ENCODE data around the gene ADAP2. TPM values are rescaled to one million over a fixed set of nuclear protein-coding genes. Genes with fewer than 3 reads are reported as not detected.

The ADAP2 gene
- total and polyA plus RNA-seq, 5 experiments from 2014 or later, result 0.11 to 3.6 (median 2.1) TPM; not detected in 1

DNA sequence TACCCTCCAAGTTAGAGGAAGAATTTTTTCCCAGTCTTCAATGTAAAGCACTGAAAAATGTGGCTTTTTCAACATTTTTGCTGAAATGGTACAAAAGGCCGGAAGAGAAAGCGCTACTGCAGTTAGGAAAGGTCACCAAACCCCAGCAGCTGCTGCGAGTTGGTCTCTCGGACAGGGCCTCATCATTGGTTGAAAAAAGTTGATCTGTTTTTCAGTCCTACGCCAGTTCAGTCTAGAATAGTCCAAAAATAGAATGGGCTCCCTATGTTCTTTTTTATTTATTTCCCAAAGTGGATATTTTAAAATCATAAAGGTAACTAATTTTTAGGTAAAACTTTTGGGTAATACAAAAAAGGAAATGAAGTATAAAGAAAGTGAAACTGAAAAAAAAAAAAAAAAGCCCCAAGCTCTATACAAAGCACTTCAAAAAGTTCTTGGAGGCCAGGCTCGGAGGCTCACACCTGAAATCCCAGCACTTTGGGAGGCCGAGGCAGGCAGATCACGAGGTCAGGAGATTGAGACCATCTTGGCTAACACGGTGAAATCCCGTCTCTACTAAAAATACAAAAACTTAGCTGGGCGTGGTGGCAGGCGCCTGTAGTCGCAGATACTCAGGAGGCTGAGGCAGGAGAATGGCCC is 17.4 kb downstream of the ADAP2 start:
- no peak overlapping the region for H3K4me3 Mint-ChIP-seq

DNA sequence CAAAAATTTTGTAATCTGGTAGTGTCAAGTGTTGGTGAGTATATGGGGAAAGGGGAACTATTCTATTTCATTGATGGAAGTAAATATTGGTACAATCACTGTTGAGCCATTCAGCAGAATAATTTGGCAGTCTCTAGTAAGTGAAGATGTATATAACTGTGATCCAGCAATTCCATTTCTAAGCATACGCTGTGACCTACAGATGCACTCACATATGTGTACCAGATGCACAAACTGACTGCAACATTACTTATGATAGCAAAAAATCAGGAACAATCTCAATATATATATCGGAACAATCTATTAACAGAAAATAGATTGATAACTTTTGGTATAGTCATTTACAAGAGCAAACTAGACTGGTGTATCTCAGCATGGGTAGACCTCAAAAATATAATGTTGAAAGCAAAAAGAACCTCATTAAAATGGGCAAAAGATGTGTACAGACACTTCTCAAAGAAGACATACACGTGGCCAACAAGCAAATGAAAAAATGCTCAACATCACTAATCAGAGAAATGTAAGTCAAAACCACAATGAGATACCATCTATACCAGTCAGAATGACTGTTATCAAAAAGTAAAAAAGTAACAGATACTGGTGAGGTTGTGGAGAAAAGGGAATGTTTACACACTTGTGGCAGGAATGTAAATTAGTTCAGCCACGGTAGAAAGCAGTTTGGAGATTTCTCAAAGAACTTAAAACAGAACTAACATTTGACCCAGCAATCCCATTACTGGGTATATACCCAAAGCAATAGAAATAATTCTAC is 20.7 kb downstream of the ADAP2 start:
- DNase-seq (no peak), ATAC-seq (no peak)
- Mint-ChIP-seq H3K36me3 (no peaks in the 10 kb centered on the region), H3K4me1 (peaks cover 0 to 6% (median 0%) of the 10 kb centered on the region in 4 donors), H3K27me3 (peaks cover 0 to 2% (median 0%) of the 10 kb centered on the region in 5 donors), H3K4me3 (no peak overlapping the region), H3K27ac (no peak overlapping the region), H3K9me3 (no peaks in the 10 kb centered on the region)
- POLR2A ChIA-PET, result no interaction called here

More for the DNA sequence above, 17.4 kb downstream of the ADAP2 start:
- peak overlapping the region in 1 of 10 donors; percentile 29 for H3K27ac Mint-ChIP-seq
- POLR2A ChIA-PET, result no interaction called here
- peaks cover 0 to 6% (median 0%) of the 10 kb centered on the region in 4 donors for H3K4me1 Mint-ChIP-seq
- no peak for ATAC-seq
- no peak for DNase-seq
- no peaks in the 10 kb centered on the region for H3K9me3 Mint-ChIP-seq
- peaks cover 0 to 2% (median 0%) of the 10 kb centered on the region in 5 donors for H3K27me3 Mint-ChIP-seq
- no peaks in the 10 kb centered on the region for H3K36me3 Mint-ChIP-seq

DNA sequence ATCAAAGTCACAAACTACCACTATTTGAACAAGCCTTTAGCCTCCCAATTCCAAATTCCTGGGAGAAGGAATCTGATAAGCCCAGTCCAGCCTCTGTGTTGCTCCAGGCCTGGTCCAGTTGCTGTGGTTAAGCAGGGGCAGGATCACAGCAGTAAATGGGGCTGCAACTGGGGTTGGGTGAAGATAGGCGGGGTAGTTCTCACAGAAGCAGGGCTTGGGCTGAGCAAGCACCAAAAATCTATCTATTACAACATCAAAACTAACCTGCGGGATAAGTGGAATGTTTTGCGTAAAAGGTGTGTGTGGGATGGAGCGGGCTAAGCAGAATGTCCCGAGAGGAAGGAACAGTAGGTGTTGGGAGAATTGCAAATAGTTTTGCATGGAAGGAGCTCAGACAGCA is 26.1 kb downstream of the ADAP2 start:
- H3K36me3 Mint-ChIP-seq, result no peaks in the 10 kb centered on the region
- no peak overlapping the region for H3K27ac Mint-ChIP-seq
- no peak overlapping the region for H3K4me3 Mint-ChIP-seq
- DNase-seq, result no peak
- H3K4me1 Mint-ChIP-seq, result peaks cover 0 to 20% (median 0%) of the 10 kb centered on the region in 4 donors
- H3K27me3 Mint-ChIP-seq, result no peaks in the 10 kb centered on the region
- no peak for ATAC-seq
- POLR2A ChIA-PET, result no interaction called here
- H3K9me3 Mint-ChIP-seq, result no peaks in the 10 kb centered on the region

DNA sequence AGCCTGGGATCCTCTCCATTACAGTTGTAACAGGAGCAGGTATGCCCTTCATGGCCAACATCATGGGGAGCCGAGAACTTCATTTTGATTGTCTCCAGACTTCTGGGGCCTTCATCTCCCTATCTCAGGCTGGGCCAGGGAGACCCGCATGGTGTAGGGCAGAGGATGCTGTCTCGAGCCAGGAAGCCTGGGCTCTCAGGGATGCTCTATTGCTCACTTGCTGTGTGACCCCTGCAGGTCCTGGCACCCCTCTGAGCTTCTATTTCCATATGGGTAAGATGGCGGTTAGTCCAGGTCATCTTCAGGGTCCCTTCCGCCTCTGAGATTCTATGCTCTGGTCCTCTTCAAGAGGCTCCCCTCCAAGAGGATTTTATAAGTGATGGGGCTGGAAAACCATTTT is 28.4 kb downstream of the ADAP2 start:
- H3K9me3 Mint-ChIP-seq, result no peaks in the 10 kb centered on the region
- no peak overlapping the region for H3K4me3 Mint-ChIP-seq
- peaks cover 0 to 40% (median 0%) of the 10 kb centered on the region in 4 donors for H3K4me1 Mint-ChIP-seq
- DNase-seq (no peak), ATAC-seq (no peak)
- no peaks in the 10 kb centered on the region for H3K36me3 Mint-ChIP-seq
- no peak overlapping the region for H3K27ac Mint-ChIP-seq
- no peaks in the 10 kb centered on the region for H3K27me3 Mint-ChIP-seq
- POLR2A ChIA-PET, result no interaction called here

DNA sequence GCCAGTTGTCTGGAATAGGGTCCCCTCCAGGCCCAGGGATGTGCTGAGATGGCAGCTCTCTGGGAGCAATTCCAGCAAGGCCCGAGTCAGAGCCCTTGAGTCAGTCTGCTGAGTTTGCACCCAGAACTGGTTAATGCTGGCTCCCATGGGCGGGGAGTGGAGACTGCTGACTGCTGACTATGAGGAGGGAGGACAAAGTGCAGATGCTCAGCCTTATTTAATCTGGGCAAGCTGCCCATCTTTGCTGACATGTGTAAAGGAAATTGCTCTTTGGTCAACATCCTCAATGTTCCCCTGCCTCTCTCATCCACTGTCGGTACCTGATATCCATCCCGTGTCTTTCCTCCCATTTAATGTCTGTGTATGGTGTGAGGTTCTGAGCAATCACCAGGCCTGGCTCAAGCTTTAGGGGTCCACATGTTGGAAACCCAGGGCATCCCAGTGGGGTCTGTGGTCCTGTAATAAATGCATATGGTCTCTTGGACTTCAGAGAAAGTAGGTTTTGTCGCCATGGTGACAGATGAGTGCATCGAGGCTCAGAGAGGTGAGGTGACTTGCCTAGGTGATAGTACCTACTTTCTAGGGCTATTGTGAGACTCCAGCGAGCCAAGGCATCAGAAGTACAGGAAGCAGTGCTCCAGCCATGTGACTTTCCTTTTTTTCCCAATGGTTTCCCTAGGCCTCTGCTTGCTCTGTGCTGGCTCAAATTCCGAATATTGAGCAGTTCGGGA is 29.1 kb downstream of the ADAP2 start:
- DNase-seq, result no peak
- no peaks in the 10 kb centered on the region for H3K27me3 Mint-ChIP-seq
- no peak overlapping the region for H3K27ac Mint-ChIP-seq
- peaks cover 0 to 40% (median 0%) of the 10 kb centered on the region in 4 donors for H3K4me1 Mint-ChIP-seq
- ATAC-seq, result no peak
- no peak overlapping the region for H3K4me3 Mint-ChIP-seq
- no peaks in the 10 kb centered on the region for H3K36me3 Mint-ChIP-seq
- H3K9me3 Mint-ChIP-seq, result no peaks in the 10 kb centered on the region
- POLR2A ChIA-PET, result no interaction called here

DNA sequence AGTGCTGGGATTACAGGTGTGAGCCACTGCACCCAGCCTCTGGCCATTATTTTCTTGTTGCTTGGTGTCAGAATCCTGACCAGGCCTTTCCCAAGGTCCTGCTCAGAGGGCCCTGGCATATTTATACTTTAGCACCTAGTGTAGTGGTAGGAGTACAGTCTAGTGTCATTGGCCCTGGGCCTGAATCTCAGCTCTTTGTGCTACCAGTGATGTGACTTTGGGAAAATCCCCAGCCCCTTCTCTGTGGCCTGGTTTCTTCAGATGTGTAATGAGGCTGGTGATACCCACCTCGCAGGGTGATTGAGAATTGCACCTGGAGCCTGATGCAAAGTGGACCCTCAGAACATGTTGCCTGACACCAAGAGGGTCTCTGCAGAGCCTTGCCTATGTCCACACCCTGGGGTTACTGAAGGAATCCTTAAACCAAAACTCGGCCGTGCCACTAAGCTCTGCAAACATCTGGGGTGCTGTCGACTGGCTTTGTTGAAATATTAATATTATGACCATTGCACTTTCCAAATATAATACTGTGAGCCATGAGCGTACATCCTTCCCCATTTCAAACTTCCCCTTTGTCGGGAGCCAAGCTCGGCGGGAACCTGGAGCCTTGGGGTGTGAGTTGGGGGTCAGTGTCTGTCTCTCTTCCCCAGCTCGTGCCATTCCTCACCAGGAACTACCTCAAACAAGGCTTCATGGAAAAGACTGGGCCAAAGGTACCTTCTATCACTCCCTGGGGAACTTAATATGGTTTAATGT is 31.1 kb downstream of the ADAP2 start:
- H3K4me1 Mint-ChIP-seq, result peaks cover 0 to 46% (median 0%) of the 10 kb centered on the region in 4 donors
- H3K27me3 Mint-ChIP-seq, result peaks cover 0 to 11% (median under 1%) of the 10 kb centered on the region in 5 donors
- H3K9me3 Mint-ChIP-seq, result no peaks in the 10 kb centered on the region
- H3K4me3 Mint-ChIP-seq, result peak overlapping the region in 1 of 10 donors; percentile 42
- H3K27ac Mint-ChIP-seq, result no peak overlapping the region
- POLR2A ChIA-PET, result no interaction called here
- DNase-seq (no peak), ATAC-seq (no peak)
- H3K36me3 Mint-ChIP-seq, result no peaks in the 10 kb centered on the region

DNA sequence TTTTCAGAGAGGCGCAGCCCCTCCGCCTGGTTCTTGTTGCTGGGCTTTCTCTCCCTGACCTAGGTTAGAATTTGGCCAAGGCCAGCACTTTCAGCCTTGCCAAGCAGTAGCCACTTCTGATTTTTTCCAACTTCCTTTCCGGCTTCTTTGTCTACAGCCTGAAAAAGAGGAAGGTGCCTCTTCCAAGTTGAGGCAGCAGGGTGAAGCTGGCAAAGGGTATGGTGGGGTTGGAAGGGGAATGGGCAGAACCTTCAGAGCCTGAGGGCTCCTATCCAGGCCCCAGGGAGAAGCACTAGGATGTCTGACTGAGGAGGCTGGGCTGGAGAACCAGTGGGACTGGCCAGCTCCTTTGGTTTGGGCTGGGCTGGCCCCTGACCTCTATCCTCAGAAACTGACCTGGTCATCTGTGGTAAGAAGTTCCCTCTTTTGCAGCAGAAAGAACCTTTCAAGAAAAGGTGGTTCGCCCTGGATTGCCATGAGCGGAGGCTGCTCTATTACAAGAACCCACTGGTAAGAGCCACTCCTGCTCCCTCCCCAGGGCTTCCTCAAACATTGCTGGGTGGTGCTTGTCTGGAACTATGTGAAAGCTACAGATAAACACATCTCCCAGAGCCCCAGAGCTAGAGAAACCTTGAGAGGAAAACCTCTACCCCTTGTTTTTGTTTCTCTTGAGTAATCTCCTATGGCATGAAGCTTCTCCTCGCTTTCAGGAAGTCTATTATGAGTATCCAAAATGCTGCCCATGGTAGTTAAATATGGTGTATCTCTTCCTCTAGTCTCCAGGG is 32.5 kb downstream of the ADAP2 start:
- H3K4me3 Mint-ChIP-seq, result peak overlapping the region in 1 of 10 donors; percentile 19
- DNase-seq (no peak), ATAC-seq (no peak)
- H3K27me3 Mint-ChIP-seq, result peaks cover 0 to 13% (median 6%) of the 10 kb centered on the region in 5 donors
- H3K27ac Mint-ChIP-seq, result peak overlapping the region in 1 of 10 donors; percentile 35
- H3K4me1 Mint-ChIP-seq, result peaks cover 0 to 60% (median 0%) of the 10 kb centered on the region in 4 donors
- H3K36me3 Mint-ChIP-seq, result no peaks in the 10 kb centered on the region
- POLR2A ChIA-PET, result no interaction called here
- no peaks in the 10 kb centered on the region for H3K9me3 Mint-ChIP-seq

DNA sequence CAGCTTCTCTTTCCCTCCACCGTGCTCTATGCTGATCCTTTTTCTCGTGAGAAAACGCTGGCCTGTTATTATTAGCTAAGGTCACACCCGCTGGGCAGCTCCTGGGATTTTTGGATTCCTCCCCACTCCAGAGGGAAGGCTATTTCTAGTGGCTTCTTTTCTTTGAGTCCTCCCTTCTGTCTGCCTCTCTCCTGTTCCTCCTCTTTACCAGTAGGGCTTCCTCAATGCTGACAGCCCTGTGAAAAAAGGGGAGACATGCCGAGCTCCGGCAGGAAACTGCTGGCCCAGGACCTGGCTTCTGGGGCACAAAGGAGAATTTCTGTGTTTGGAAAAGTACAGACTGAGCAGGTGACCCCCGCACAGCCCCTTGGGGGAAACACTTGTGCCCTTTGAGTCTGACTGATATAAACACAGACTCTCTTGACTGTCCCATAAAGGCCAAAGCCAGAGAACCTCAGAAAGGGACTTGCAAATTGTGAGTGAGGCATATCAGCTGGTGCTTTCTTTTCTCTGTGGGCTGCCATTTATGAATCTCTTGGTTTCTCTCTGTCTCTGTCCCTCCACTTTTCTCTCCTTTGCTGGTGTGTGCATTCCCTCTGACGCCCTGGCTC is 35.1 kb downstream of the ADAP2 start:
- Mint-ChIP-seq H3K4me3 (no peak overlapping the region), H3K36me3 (no peaks in the 10 kb centered on the region), H3K4me1 (peaks cover 0 to 67% (median 0%) of the 10 kb centered on the region in 4 donors), H3K9me3 (no peaks in the 10 kb centered on the region), H3K27me3 (peaks cover 0 to 13% (median 6%) of the 10 kb centered on the region in 5 donors), H3K27ac (no peak overlapping the region)
- DNase-seq (no peak), ATAC-seq (no peak)
- POLR2A ChIA-PET, result no interaction called here

DNA sequence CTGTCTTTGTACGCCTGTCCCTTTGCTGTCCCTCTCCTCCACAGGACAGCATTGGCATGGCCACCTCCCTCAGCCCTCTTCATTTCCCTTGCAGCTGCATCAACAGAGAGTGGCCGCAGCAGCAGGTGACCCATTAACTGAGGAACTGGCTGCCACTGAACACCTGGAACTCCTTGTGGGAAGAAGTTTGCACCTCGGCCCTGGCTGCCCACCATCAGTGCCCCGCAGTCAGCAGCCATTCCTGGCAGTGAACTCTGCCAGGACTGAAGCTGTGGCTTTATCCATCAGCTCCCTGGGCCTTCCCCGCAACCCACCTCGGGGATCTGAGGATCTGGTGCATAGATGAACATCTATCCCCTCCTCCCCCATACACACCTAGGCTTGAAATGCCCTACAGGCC is 36.0 kb downstream of the ADAP2 start:
- no peak overlapping the region for H3K27ac Mint-ChIP-seq
- H3K36me3 Mint-ChIP-seq, result no peaks in the 10 kb centered on the region
- ATAC-seq (no peak), DNase-seq (no peak)
- no peaks in the 10 kb centered on the region for H3K9me3 Mint-ChIP-seq
- peaks cover 0 to 13% (median 6%) of the 10 kb centered on the region in 5 donors for H3K27me3 Mint-ChIP-seq
- H3K4me1 Mint-ChIP-seq, result peaks cover 0 to 63% (median 0%) of the 10 kb centered on the region in 4 donors
- POLR2A ChIA-PET, result no interaction called here
- H3K4me3 Mint-ChIP-seq, result no peak overlapping the region

DNA sequence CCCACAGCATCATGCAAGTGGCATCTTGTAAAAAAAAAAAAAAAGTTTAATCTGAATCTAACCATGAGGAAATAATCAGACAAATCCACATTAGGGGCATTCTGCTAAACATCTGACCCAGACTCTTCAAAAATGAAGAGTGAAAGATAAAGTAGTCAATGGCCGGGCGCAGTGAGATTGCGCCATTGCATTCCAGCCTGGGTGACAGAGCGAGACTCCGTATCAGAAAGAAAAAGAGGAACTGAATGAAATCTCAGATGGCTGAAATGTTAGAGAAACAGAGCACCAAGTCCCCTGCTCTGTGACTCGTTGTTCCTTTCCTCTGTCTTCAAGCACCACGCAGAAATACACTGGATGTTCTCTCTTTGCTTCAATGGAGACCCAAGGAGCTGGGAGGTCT is 36.4 kb downstream of the ADAP2 start:
- POLR2A ChIA-PET, result no interaction called here

More for the DNA sequence above, 36.4 kb downstream of the ADAP2 start:
- Mint-ChIP-seq H3K27me3 (peaks cover 0 to 13% (median 6%) of the 10 kb centered on the region in 5 donors), H3K9me3 (no peaks in the 10 kb centered on the region), H3K36me3 (no peaks in the 10 kb centered on the region), H3K4me1 (peaks cover 0 to 61% (median 0%) of the 10 kb centered on the region in 4 donors), H3K4me3 (peak overlapping the region in 2 of 10 donors; percentile 0 to 42), H3K27ac (peak overlapping the region in 3 of 10 donors; percentile 4 to 59 (median 30))
- DNase-seq (no peak), ATAC-seq (no peak)
